ENCODE results near the gene FHIT. TPM values are rescaled to one million over a fixed set of nuclear protein-coding genes. Genes with fewer than 3 reads are reported as not detected.

Gene FHIT
- total and polyA plus RNA-seq, 10 of the 15 experiments (the other 5 are each of a cell fraction or from before 2014, with no cell fraction given): 4.2 to 14.9 (median 9.4) TPM

GRCh38 chr3:60216462-60217075 lies 1034.7 kb downstream of the FHIT start (continued):
- no peak for TF ChIP-seq CEBPZ (IDR thresholded peaks at IDR 0.05; ENCODE audit: low read depth, low read length)

- CTCF ChIA-PET: interaction anchor here (1.2 kb wide), 1 partner anchor 32 kb away, joined by 4 read pairs; no protein-coding TSS in a partner anchor
- FAIRE-seq: no peak
- TF ChIP-seq ETV6 (conservative IDR thresholded peaks at IDR 0.05 in 1 of 2, IDR thresholded peaks at IDR 0.05 in 1 of 2; ENCODE audit: borderline replicate concordance in 1 of 2, low read depth in 1 of 2): no peak
- TF ChIP-seq IRF3 (IDR thresholded peaks at IDR 0.05): no peak
- no peak for TF ChIP-seq CTCF (IDR thresholded peaks at IDR 0.05 in 2 of 3, conservative IDR thresholded peaks at IDR 0.05 in 1 of 3; ENCODE audit: control insufficient read depth in 2 of 3, extremely low read depth in 1 of 3, insufficient read depth in 1 of 3, low read depth in 3 of 3, low read length in 3 of 3)
- TF ChIP-seq HDGF (IDR thresholded peaks at IDR 0.05): no peak
- TF ChIP-seq ZNF592 (IDR thresholded peaks at IDR 0.05): no peak
- TF ChIP-seq SMC3 (IDR thresholded peaks at IDR 0.05; ENCODE audit: borderline replicate concordance, low read length): no peak
- no peak for TF ChIP-seq EP300 (IDR thresholded peaks at IDR 0.05; ENCODE audit: borderline replicate concordance in 1 of 2, control insufficient read depth in 1 of 2, low read depth in 2 of 2, low read length in 2 of 2)
These were observed 1035.3 kb downstream of the FHIT start for GRCh38 chr3:60215946-60216345.

More at GRCh38 chr3:60215946-60216345, 1035.3 kb downstream of the FHIT start:
- Histone ChIP-seq H3K4me1 (ENCODE audit: control insufficient read depth, insufficient read depth, low read length) (no peaks in the 10 kb centered on the region), H3K4me3 (no peak overlapping the region), H3K36me3 (ENCODE audit: control insufficient read depth in 2 of 2, insufficient read depth in 2 of 2, low read length in 1 of 2) (no peaks in the 10 kb centered on the region), H3K9me3 (replicated peaks; ENCODE audit: control insufficient read depth, insufficient read depth, low read length) (no peaks in the 10 kb centered on the region), H2AFZ (ENCODE audit: control insufficient read depth, low read depth, low read length) (no peak overlapping the region), H3K27ac (ENCODE audit: control insufficient read depth, insufficient read depth) (no peak overlapping the region), H4K20me1 (ENCODE audit: control insufficient read depth, insufficient read depth) (no peaks in the 10 kb centered on the region), H3K9ac (ENCODE audit: control insufficient read depth, insufficient read depth, low read length) (no peak overlapping the region), H3K79me2 (ENCODE audit: control insufficient read depth, insufficient read depth, low read length) (no peaks in the 10 kb centered on the region), H3K4me2 (ENCODE audit: control insufficient read depth, insufficient read depth) (no peak overlapping the region), H3K27me3 (replicated peaks in 1 of 2; ENCODE audit: control insufficient read depth in 2 of 2, insufficient read depth in 2 of 2, low read length in 1 of 2) (no peaks in the 10 kb centered on the region)
- in situ Hi-C loops (cut with MboI): no loop called here
- intact Hi-C loops (cut with micrococcal nuclease; ENCODE audit: unreplicated experiment): no loop called here
- ChIA-PET RAD21 (ENCODE audit: unreplicated experiment) (no interaction called here), SMC1A (ENCODE audit: uncharacterized antibody, unreplicated experiment) (interaction anchor here (0.8 kb wide), 1 partner anchor 12 kb away, joined by 3 read pairs; no protein-coding TSS in a partner anchor), POLR2A (no interaction called here)
- ATAC-seq (no peak), DNase-seq (ENCODE audit: low read depth, low spot score) (no peak)
- no TSS peak for BruUV-seq (replicated peaks)
- 38% methylated on average over 1 of the region's 1 CpG for WGBS (ENCODE audit: insufficient coverage, insufficient replicate concordance, low lambda C conversion rate, missing lambda C conversion rate)
